Measurements from ENCODE around the gene HSD3B7. TPM values are rescaled to one million over a fixed set of nuclear protein-coding genes. Genes with fewer than 3 reads are reported as not detected.

The HSD3B7 gene
- total RNA-seq, 1 donor from 2014 or later = 30.4 TPM

DNA sequence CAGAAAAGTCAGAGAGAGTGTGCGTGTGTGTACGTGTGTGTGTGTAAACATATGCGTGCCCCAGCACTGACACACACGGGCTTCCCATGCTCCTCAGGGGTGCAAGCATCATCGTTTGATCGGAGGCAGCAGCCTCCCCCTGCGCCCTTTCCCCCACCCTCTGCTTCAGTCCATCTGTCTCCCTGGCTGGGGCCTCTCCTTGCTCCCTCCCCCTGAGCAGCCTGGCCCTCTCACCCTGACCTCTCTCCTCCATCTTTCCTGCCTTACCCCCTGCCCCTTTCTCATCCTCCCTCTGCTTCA lies 21.0 kb downstream of the HSD3B7 start:
- Histone ChIP-seq H3K27me3 (peaks cover 28% of the 10 kb centered on the region), H3K4me3 (no peak overlapping the region), H3K9me3 (no peaks in the 10 kb centered on the region), H3K36me3 (no peaks in the 10 kb centered on the region), H3K4me1 (no peaks in the 10 kb centered on the region), H3K27ac (no peak overlapping the region)
- DNase-seq (no peak), ATAC-seq (no peak)
- intact Hi-C loops (cut with DNase I) = no loop called here
- TF ChIP-seq, protein P1, sequence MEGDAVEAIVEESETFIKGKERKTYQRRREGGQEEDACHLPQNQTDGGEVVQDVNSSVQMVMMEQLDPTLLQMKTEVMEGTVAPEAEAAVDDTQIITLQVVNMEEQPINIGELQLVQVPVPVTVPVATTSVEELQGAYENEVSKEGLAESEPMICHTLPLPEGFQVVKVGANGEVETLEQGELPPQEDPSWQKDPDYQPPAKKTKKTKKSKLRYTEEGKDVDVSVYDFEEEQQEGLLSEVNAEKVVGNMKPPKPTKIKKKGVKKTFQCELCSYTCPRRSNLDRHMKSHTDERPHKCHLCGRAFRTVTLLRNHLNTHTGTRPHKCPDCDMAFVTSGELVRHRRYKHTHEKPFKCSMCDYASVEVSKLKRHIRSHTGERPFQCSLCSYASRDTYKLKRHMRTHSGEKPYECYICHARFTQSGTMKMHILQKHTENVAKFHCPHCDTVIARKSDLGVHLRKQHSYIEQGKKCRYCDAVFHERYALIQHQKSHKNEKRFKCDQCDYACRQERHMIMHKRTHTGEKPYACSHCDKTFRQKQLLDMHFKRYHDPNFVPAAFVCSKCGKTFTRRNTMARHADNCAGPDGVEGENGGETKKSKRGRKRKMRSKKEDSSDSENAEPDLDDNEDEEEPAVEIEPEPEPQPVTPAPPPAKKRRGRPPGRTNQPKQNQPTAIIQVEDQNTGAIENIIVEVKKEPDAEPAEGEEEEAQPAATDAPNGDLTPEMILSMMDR (IDR thresholded peaks at IDR 0.05) = no peak

DNA sequence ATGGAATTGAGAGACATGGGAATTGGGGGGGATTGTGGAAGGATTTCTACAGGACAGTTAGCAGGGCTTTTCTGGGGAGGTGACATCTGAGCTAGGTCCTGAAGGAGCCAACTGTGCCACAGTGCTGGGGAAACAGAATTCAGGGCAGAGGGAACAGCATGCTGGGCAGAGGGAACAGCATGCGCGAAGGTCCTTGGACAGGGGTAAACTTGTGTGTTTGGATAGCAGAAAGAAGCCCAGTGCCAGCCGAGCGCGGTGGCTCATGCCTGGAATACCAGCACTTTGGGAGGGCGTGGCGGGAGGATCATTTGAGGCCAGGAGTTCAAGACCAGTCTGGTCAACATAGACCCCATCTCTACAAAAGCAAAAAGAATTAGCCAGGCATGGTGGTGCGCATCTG lies 21.6 kb downstream of the HSD3B7 start:
- no peaks in the 10 kb centered on the region for H3K36me3 ChIP-seq
- no peak overlapping the region for H3K27ac ChIP-seq
- H3K4me3 ChIP-seq = no peak overlapping the region
- intact Hi-C loops (cut with DNase I) = no loop called here
- H3K4me1 ChIP-seq = no peaks in the 10 kb centered on the region
- ATAC-seq (no peak), DNase-seq (no peak)
- TF ChIP-seq, protein P1 (IDR thresholded peaks at IDR 0.05) = no peak
- peaks cover 34% of the 10 kb centered on the region for H3K27me3 ChIP-seq
- no peaks in the 10 kb centered on the region for H3K9me3 ChIP-seq

DNA sequence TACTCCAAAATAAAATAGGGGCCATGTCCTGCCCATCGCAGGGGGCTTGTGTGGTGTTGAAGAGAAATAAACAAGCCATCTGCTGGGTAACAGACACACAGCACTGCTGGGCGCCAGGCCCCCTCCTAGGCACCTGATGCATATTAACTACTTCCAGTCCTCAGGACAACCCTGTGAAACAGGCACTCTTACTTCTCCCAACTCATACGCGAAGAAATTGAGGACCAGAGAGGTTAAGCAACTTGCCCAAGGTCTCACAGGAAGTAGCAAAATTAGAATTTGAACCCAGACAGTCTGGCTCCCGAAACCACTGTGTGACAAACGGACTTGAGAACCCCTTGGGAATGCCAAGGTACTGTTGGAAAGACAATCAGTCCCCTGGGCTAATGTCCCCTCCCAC lies 22.7 kb downstream of the HSD3B7 start:
- H3K27me3 ChIP-seq = peaks cover 41% of the 10 kb centered on the region
- H3K36me3 ChIP-seq = no peaks in the 10 kb centered on the region
- no peaks in the 10 kb centered on the region for H3K9me3 ChIP-seq
- H3K4me3 ChIP-seq = no peak overlapping the region
- DNase-seq (no peak), ATAC-seq (no peak)
- intact Hi-C loops (cut with DNase I) = no loop called here
- TF ChIP-seq, protein P1 (IDR thresholded peaks at IDR 0.05) = no peak
- H3K27ac ChIP-seq = no peak overlapping the region
- H3K4me1 ChIP-seq = no peaks in the 10 kb centered on the region

DNA sequence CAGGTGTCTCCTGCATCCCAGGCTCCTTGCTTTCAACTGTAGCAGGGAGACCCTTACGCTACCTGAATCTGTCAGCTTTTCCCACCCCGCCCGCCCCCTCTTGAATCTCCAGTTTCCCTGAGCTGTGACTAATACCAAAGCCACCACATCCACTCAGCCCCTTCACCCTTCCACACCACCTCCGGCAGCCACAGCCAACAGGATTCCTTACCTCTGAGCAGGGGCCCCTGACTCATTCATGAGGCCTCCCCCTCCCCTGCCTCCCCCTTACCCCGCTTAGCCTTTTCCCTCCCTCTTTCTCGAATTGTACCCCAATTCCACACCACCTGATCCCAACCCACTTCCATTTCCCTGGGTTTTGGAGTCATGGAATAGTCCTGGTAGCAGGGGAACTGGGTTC lies 23.1 kb downstream of the HSD3B7 start:
- DNase-seq (no peak), ATAC-seq (no peak)
- no peaks in the 10 kb centered on the region for H3K4me1 ChIP-seq
- H3K27ac ChIP-seq = no peak overlapping the region
- H3K36me3 ChIP-seq = no peaks in the 10 kb centered on the region
- no peak overlapping the region for H3K4me3 ChIP-seq
- TF ChIP-seq, protein P1 (IDR thresholded peaks at IDR 0.05) = no peak
- H3K27me3 ChIP-seq = peaks cover 41% of the 10 kb centered on the region
- no peaks in the 10 kb centered on the region for H3K9me3 ChIP-seq
- intact Hi-C loops (cut with DNase I) = no loop called here

DNA sequence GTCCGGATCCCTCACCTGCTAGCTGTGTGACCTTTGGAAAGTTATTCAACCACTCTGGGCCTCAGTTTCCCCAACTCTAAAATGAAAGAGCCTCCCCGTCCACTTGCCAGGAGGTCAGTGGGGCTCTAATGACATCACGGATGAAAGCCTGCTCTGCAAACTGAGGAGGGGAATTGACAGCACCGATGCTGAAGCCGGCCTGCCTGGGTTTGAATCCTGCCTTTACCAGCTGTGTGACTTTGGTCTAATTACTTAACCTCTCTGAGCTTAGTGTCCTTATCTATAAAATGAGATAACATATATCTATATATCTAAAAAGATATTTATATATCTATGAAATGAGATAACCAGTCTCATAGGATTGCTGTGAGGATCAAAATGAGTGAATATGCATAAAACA lies 23.5 kb downstream of the HSD3B7 start:
- H3K27me3 ChIP-seq = peaks cover 42% of the 10 kb centered on the region
- no peaks in the 10 kb centered on the region for H3K9me3 ChIP-seq
- H3K4me3 ChIP-seq = no peak overlapping the region
- H3K27ac ChIP-seq = no peak overlapping the region
- H3K4me1 ChIP-seq = no peaks in the 10 kb centered on the region
- ATAC-seq (no peak), DNase-seq (no peak)
- intact Hi-C loops (cut with DNase I) = no loop called here
- TF ChIP-seq, protein P1 (IDR thresholded peaks at IDR 0.05) = no peak
- no peaks in the 10 kb centered on the region for H3K36me3 ChIP-seq

DNA sequence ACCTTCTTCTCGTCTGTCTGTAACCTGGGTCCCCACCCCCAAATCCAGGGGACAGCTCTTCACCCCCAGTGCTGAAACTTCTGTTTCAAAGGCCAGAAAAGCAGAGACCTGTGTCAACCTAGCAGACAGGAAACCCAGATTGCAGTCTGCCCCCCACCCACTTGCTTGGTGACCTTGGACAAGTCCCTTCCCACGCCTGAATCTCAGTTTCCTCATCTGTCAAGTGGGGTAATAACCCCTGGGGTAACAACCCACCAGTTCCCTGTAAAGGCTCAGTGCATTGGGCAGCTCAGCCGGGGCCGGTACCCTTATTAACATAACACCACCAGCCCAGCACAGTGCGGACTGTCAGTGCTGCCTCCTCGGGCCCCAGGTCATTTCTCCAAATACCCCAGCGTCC lies 24.1 kb downstream of the HSD3B7 start:
- Histone ChIP-seq H3K4me1 (no peaks in the 10 kb centered on the region), H3K27ac (no peak overlapping the region), H3K36me3 (no peaks in the 10 kb centered on the region), H3K27me3 (peaks cover 46% of the 10 kb centered on the region), H3K4me3 (no peak overlapping the region), H3K9me3 (no peaks in the 10 kb centered on the region)
- TF ChIP-seq, protein P1 (IDR thresholded peaks at IDR 0.05) = no peak
- intact Hi-C loops (cut with DNase I) = no loop called here
- ATAC-seq (no peak), DNase-seq (no peak)

Measured in upper lobe of right lung (tissue), 1 donor.